ENCODE data around the gene TMEM203. TPM values are rescaled to one million over a fixed set of nuclear protein-coding genes. Genes with fewer than 3 reads are reported as not detected.
A peak's percentile ranks its signal among the peaks of the same experiment; 100 is the strongest.

The TMEM203 gene
- total and polyA plus RNA-seq, 2 of the 13 experiments (the other 11 are each of a cell fraction or from before 2014, with no cell fraction given): 23.4 to 36.7 TPM

- TF ChIP-seq ELK4 (CRISPR knock-in tag; IDR thresholded peaks at IDR 0.05; ENCODE audit: borderline replicate concordance): no peak
- TF ChIP-seq ZBTB10 (CRISPR knock-in tag; IDR thresholded peaks at IDR 0.05; ENCODE audit: borderline replicate concordance): 0 out of 2 replicates have a peak, but pooled peaks have one; percentile 41
- TF ChIP-seq SALL2 (CRISPR knock-in tag; IDR thresholded peaks at IDR 0.05): no peak
- TF ChIP-seq HNRNPLL (IDR thresholded peaks at IDR 0.05; ENCODE audit: low read depth, low read length, poor library complexity, severe bottlenecking): peak; percentile 20
- no peak; the same call in 2 of the 3 replicates for TF ChIP-seq MXI1 (IDR thresholded peaks at IDR 0.05; ENCODE audit: borderline replicate concordance, low read depth, low read length)
- no peak for TF ChIP-seq ZNF646 (CRISPR knock-in tag; IDR thresholded peaks at IDR 0.05)
- no peak for TF ChIP-seq JUN (CRISPR knock-in tag; IDR thresholded peaks at IDR 0.05)
- peak; percentile 24 for TF ChIP-seq YY1 (IDR thresholded peaks at IDR 0.05; ENCODE audit: insufficient read depth, insufficient replicate concordance, low read depth, low read length)
- 0 out of 2 replicates have a peak, but pooled peaks have one; percentile 14 for TF ChIP-seq ZNF770 (CRISPR knock-in tag; IDR thresholded peaks at IDR 0.05)
- no peak for TF ChIP-seq NR1H2 (CRISPR knock-in tag; IDR thresholded peaks at IDR 0.05; ENCODE audit: borderline replicate concordance, low read depth)
- TF ChIP-seq ZNF264 (CRISPR knock-in tag; IDR thresholded peaks at IDR 0.05): no peak
- 0 out of 2 replicates have a peak, but pooled peaks have one; percentile 46 for TF ChIP-seq KLF12 (CRISPR knock-in tag; IDR thresholded peaks at IDR 0.05; ENCODE audit: borderline replicate concordance)
- TF ChIP-seq GPN1 (CRISPR knock-in tag; IDR thresholded peaks at IDR 0.05; ENCODE audit: borderline replicate concordance): no peak
- no peak; the same call in 1 of the 2 replicates for TF ChIP-seq KDM2A (CRISPR knock-in tag; IDR thresholded peaks at IDR 0.05; ENCODE audit: borderline replicate concordance, low read depth)
These were observed 16.2 kb upstream of the TMEM203 start (continued) for GRCh38 chr9:137221506-137222111.
